ENCODE results near the gene STIL.
"Not testable (repeated sequence)": the region's sequence is repeated elsewhere in the genome, so short reads cannot be mapped to it uniquely, and the experiment has no call there.

STIL gene

GRCh38 chr1:47317841-47318240 is 3.9 kb upstream of the STIL start:
- DNase-seq = no peak

DNA sequence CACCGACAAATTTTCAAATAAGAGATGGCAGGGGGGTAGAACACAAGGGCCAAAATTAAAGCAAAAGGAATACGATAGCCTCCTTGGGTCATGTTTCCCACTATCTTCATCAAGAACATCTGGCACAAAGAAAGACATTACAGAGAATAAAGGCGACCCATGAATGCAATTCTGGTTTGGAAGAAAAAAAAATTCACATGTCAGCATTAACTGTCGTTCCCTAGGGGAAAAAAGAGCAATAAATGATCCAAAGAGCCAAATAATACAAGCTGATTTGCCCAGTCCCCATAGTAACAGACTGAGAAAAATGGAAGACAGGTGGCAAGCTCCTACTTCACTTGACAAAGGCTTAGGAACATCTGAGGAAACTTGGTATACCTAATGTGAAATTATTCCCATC is 4.5 kb downstream of the STIL start:
- no peak for DNase-seq

- no peak for DNase-seq
These were observed 11.5 kb downstream of the STIL start for GRCh38 chr1:47302472-47302871.

DNA sequence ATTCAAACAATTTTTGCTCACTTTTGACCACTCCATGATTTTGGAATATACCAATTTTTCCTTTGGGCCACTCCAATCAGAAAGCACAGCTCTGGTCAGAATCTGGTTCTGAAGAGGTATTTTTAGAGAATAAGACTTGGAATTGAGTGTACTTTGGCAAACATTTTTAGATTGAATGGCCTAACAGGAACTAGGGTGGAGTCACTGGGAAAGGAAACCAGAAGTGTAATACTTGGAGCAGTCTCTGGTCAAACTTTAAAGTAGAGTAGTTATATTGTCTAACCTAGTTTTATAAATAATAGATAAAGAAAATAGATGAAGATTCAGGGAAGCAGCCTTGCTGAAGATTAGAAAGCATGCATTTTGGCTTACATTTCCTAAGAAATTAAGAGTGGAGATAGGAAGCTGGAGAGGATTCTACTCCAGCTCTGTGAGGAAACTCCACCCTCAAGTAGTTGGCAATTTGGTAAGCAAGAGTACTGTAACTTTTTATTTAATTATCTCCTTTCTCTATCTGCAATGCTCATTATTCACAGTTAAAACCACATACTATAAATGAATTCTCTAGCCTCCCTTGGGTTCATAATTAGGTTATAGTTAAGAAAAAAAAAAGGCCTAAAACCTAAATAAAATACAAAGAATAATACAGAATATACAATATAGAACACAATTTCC is 15.8 kb downstream of the STIL start:
- DNase-seq = no peak

- no peak for DNase-seq
These were observed 18.4 kb downstream of the STIL start for GRCh38 chr1:47295579-47295978.

- not testable (repeated sequence) for DNase-seq
These were observed 19.1 kb downstream of the STIL start for GRCh38 chr1:47294863-47295262.

DNA sequence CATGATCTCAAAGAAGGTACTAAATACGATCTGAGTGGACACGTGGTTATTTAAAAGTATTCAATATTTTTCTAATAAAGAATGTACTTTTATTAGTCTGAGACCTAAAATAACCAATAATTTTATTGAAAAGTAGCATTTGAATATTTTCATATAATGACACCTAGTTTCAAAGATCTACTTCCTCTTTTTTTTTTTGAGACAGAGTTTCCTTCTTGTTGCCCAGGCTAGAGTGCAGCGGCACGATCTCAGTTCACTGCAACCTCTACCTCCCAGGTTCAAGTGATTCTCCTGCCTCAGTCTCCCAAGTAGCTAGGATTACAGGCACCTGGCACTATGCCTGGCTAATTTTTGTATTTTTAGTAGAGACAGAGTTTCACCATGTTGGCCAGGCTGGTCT is 25.8 kb downstream of the STIL start:
- not testable (repeated sequence) for DNase-seq

DNA sequence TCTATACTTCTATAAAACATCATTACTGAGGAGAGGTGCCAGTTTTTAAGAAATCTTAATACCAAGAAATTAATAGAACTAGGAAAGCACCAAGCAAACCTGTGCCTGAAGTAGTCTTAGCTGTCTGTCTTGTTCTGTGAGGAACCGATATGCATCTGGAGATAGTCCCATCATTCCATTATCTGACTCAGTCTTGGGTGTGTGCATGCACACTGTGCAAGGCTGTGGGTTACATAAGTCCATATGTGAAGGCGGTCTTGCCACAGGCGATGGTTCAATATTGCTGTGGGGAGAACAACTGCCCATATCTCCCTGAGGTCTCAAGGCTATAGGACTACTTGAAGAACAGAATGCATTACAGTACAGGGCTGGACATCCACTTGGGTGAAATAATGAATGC is 33.8 kb downstream of the STIL start:
- DNase-seq = no peak

- no peak for DNase-seq
These were observed 37.1 kb downstream of the STIL start for GRCh38 chr1:47276850-47277249.

DNA sequence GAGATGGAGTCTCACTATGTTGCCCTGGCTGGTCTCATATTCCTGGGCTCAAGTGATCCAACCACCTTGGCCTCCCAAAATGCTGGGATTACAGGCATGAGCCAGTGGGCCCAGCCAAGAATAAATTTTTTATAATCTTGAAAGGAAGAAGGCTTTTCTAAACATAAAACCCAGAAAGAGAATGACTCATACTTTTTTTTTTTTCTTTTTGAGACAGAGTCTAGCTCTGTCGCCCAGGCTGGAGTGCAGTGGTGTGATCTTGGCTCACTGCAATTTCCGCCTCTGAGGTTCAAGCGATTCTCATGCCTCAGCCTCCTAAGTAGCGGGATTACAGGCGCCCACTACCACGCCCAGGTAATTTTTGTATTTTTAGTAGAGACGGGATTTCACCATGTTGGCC is 38.1 kb downstream of the STIL start:
- DNase-seq = not testable (repeated sequence)

DNA sequence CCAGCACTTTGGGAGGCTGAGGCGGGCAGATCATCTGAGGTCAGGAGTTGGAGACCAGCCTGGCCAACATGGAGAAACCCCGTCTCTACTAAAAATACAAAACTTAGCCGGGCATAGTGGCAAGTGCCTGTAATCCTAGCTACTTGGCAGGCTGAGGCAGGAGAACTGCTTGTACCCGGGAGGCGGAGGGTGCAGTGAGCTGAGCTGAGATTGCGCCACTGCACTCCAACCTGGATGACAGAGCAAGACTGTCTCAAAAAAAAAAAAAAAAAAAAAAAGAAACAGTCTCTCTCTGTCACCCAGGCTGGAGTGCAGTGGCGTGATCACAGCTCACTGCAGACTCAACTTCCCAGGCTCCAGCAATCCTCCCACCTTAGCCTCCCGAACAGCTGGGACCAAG is 48.4 kb downstream of the STIL start:
- DNase-seq = not testable (repeated sequence)

- DNase-seq = peak; percentile 16
These were observed 51.0 kb downstream of the STIL start for GRCh38 chr1:47262787-47263413.

DNA sequence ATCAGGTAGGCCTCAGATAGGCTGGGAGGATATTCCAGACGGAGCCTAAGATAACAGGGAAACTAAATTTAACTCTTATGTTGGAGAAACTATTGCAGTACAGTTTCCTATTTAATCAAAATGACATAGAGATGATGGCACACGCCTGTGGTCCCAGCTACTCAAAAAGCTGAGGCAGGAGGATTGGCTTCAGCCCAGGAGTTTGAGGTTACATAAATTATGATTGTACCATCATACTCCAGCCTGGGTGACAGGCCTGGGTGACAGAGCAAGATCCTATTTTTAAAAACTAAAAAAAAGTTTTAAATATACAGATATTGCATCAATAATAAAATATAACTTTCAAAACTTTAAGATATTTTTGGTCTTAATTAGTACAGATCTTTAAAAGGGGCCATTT is 56.7 kb downstream of the STIL start:
- no peak for DNase-seq

DNA sequence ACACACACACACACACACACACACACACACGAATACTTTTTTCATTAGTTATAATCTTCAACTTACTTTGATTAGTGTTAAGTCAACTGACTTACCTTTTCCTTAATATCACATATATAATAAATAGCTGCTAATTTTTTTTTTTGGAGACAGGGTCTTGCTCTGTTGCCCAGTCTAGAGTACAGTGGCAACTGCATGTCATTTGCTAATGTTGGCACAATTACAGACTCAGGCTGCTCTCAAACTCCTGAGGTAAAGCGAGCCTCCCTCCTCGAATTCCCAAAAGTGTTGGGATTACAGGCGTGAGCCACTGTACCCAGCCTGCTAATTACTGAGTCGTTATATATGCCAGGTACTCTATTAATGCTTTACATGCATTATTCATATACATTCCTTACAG is 61.2 kb downstream of the STIL start:
- DNase-seq = no peak

GRCh38 chr1:47252369-47252768 is 61.6 kb downstream of the STIL start:
- DNase-seq = no peak

DNA sequence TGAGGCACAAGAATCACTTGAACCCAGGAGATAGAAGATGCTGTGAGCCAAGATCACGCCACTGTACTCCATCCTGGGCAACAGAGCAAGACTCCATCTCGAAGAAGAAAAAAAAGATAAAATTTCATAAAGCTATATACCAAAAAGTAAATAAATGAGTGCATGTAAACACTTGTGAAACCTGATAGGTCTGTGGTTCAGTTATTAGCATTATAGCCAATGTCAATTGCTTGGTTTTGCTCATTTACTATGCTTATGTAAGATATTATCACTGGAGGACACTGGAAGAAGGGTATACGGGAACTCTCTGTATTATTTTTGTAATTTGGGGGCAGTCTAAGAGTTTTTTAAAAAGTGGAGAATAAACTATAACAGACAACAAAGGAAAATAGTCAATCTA is 64.2 kb downstream of the STIL start:
- DNase-seq = no peak

- DNase-seq = no peak
These were observed 69.5 kb downstream of the STIL start for GRCh38 chr1:47244339-47244862.

DNA sequence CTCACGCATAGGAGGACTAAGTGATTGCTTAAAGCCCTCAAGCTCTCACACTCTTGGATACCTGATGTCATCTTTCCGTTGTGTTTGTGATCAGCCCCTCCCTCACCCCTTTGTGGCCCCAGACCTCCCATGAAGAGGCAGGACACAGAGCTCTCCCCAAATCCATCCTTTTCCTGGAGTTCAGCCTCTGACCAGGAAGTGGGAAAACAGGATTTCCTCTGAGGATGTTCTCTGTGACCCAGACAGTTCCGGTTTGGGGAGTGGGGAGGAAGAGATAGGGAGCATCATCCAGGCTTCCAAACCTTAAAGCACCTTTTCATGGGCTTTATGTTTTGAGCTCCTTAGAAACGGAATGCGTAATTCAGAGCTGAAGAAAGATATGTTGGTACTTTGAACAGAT is 70.0 kb downstream of the STIL start:
- no peak for DNase-seq

GRCh38 chr1:47241114-47242113 is 72.5 kb downstream of the STIL start:
- no peak for DNase-seq

- no peak for DNase-seq
These were observed 74.9 kb downstream of the STIL start for GRCh38 chr1:47238935-47239592.

DNA sequence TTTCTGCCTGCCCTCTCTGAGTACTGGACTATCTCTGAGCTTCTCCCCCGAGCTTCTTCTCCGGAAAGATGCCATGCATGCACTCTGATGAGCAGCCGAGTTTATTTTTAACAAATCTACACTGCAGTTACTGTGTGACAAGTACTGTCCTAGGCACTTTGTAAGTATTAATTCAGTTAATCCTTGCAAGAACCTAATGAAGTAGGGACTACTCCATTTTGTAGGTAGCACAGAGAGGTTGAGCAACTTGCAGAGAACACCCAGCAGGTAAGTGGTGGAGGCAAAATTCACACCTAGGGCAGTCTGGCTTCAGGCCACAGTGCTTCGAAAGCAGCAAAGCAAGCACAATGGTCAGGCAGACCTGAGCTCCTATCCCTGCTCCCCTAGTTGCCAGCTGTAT is 78.1 kb downstream of the STIL start:
- DNase-seq = no peak

DNA sequence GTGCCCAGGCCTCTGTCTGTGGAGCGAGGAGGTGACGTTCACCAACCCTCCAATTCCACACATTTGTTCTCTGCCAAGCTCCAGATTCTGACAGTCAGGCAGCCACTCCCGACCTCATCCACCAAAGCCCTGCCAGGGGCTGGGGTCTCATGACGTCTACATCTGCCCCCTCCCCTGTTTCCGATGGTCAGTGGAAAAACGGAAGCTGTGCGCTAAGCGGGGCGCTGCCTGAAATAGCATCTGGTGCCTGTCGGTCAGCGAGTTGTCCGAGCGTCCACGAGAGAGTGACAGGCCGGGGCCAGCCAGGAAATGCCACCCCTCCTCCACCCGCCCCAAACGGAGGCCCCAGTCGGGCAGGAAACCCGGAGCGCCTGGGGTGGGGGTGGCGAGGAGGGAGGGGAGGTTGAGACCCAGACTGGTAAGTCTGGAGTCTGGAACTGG is 78.7 kb downstream of the STIL start:
- no peak for DNase-seq

DNA sequence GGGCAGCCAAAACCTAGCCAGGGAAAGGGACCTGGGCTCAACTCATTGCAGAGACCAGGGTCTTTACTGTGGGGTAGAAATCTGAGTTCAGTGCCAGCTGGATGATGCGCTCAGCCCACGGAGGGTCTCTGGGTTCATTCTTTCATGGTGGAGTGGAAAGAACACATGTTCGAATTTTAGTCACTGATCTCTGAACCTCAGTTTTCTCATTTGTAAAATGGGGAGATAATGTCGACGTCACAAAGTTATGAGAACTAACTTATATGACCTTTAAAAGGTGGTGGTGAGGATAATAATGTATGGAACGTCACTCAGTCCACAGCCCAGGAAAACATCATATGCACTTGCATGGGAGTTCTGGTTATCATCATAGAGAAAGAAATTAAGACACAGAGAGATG is 80.8 kb downstream of the STIL start:
- no peak for DNase-seq

All from activated gamma-delta T cell treated with Interleukin-2 at 50 U/mL for 16 hours (primary cell).